Thymus (tissue), 11 donors: ENCODE results near the gene PDZD2. TPM values are rescaled to one million over a fixed set of nuclear protein-coding genes. Genes with fewer than 3 reads are reported as not detected.

Experiments
- DNase-seq, 9 donors: peaks; one replicate each; pipeline ENCODE4 v3.0.0-alpha.2; 2013; ENCODE audit warnings: low spot score in 9 of 9, low read depth in 6 of 9, missing footprints in 1 of 9
- H3K27ac ChIP-seq, 2 donors: one replicate each; pipeline ENCODE4 v1.5.1; 2013; ENCODE audit warnings: control low read depth in 1 of 2, low read depth in 1 of 2, low read length in 1 of 2, mild to moderate bottlenecking in 1 of 2, moderate library complexity in 1 of 2
- H3K27me3 ChIP-seq, 2 donors: one replicate each; pipeline ENCODE4 v1.5.1; 2013; ENCODE audit warnings: low read length in 1 of 2; ENCODE audit not compliant: control insufficient read depth in 2 of 2, insufficient read depth in 1 of 2
- H3K36me3 ChIP-seq, 2 donors: one replicate each; pipeline ENCODE4 v1.5.1; 2013; ENCODE audit warnings: low read length in 1 of 2, mild to moderate bottlenecking in 1 of 2, moderate library complexity in 1 of 2; ENCODE audit not compliant: control insufficient read depth in 2 of 2, insufficient read depth in 2 of 2
- H3K4me1 ChIP-seq, 2 donors: one replicate each; pipeline ENCODE4 v1.5.1; 2013; ENCODE audit warnings: low read length in 2 of 2; ENCODE audit not compliant: control insufficient read depth in 2 of 2, insufficient read depth in 2 of 2
- H3K4me3 ChIP-seq, 2 donors: one replicate each; pipeline ENCODE4 v1.5.1; 2013; ENCODE audit warnings: low read length in 2 of 2, control low read depth in 1 of 2, mild to moderate bottlenecking in 1 of 2
- H3K9me3 ChIP-seq, 2 donors: one replicate each; pipeline ENCODE4 v1.5.1; 2013; ENCODE audit warnings: low read length in 1 of 2, mild to moderate bottlenecking in 1 of 2; ENCODE audit not compliant: control insufficient read depth in 2 of 2, insufficient read depth in 1 of 2
- WGBS: extraction: QIAGEN DNeasy Blood & Tissue Kit; methylation state at CpG from one replicate; pipeline ENCODE4 v1.1.7; 2013; 5-methylcytosine and 5-hydroxymethylcytosine counted together
- polyA plus RNA-seq: library from polyadenylated mRNA; stranded (reverse); fragments of 200-250 nt; gene quantifications from one replicate; pipeline ENCODE4 v1.2.3, GENCODE V29; 2013
- total RNA-seq: library from RNA; stranded (reverse); fragments of 120-200 nt; gene quantifications from one replicate; pipeline ENCODE4 v1.2.4, GENCODE V29; 2013
- donor health status: healthy.

The PDZD2 gene
- total and polyA plus RNA-seq, 2 donors = 4.4 to 6.8 TPM

DNA sequence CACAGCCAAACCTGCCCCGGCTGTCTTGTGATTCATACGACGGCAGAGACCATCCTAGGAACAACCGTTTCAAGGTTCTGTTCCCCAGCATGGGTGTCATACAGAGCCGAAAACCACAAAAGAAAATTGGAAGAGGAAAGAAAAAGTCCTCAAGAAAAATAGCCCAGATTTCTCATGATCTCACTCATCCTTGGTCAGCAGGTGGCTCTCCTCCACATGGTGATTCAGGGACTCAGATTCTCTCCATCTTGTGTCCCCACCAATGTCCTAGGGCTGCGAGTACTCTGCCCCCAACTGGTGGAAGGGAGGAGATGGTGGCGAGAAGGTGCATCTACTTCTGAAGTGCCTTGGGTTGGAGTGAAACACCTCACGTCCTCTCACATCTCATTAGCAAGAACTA lies 25.6 kb downstream of the PDZD2 start:
- H3K4me1 ChIP-seq = no peaks in the 10 kb centered on the region
- no peaks in the 10 kb centered on the region for H3K9me3 ChIP-seq
- H3K36me3 ChIP-seq = no peaks in the 10 kb centered on the region
- no peak overlapping the region for H3K27ac ChIP-seq
- no peaks in the 10 kb centered on the region for H3K27me3 ChIP-seq
- no peak overlapping the region for H3K4me3 ChIP-seq
- no peak for DNase-seq
- 96% methylated on average over 8 of the region's 8 CpGs for WGBS

DNA sequence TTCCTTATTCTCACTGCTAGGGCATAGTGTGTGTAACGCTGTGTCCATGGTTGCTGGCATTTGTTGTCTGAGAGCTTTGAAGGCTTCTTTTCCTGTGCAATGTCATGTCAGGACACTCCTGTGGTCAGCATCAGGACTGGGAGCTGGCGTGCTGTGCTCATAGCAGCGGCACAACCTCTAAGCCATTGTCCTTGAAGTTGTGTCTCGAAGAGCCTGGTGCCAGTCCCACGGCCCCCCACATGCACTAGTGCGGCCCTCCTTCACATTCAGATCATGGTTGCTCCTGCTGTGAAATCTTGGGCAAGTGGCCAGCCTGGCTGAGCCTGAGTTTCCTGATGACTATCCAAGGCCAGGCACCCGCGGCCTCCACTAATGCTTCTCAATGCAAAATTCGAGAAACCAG lies 32.4 kb downstream of the PDZD2 start:
- WGBS = 97% methylated on average over 9 of the region's 9 CpGs
- no peaks in the 10 kb centered on the region for H3K4me1 ChIP-seq
- no peak for DNase-seq
- no peaks in the 10 kb centered on the region for H3K27me3 ChIP-seq
- no peaks in the 10 kb centered on the region for H3K9me3 ChIP-seq
- no peak overlapping the region for H3K27ac ChIP-seq
- H3K4me3 ChIP-seq = no peak overlapping the region
- H3K36me3 ChIP-seq = no peaks in the 10 kb centered on the region

DNA sequence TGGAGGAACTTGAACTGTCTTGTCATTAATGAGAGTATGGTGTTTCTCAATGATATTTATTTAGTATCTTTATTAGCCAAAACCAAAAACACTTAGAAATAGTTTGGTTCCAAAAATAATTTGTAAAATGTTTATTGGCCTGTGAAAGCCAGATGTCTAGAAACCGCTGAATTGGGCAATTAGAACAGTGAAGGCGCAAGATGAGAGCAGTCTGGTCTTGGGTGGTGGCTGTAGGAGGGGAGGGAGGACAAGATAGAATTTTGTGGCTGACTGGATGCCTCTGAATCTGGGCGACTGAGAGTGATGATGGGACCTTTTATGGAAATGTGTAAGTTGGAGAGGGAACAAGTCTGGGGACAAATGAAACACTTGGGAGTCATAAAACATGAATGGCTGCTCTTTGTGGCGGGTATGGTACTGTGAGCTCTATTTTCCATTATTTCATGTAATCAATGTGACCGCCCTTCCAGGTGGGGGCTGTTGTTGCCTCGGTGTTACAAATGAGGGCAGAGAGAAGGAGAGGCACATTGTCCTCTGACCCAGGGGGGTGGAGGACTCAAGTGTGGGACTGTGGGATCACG lies 35.5 kb downstream of the PDZD2 start:
- WGBS = 96% methylated on average over 7 of the region's 7 CpGs
- no peak overlapping the region for H3K27ac ChIP-seq
- no peak overlapping the region for H3K4me3 ChIP-seq
- DNase-seq = no peak
- no peaks in the 10 kb centered on the region for H3K9me3 ChIP-seq
- H3K36me3 ChIP-seq = no peaks in the 10 kb centered on the region
- no peaks in the 10 kb centered on the region for H3K4me1 ChIP-seq
- no peaks in the 10 kb centered on the region for H3K27me3 ChIP-seq

DNA sequence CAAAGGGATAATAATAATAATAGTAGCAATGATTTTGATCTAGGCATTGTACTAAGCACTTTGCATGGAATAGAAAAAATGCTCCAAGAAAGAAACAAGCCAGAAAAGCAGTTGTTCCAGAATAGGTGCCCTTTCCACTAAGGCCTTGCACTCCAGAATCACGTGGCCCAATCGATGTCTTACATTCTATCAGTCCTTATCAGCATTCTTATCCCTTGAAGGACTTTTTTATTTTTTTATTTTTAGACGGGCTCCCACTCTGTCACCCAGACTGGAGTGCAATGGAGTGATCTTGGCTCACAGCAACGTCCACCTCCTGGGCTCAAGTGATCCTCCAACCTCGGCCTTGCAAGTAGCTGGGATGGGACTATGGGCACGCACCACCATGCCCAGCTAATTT lies 36.5 kb downstream of the PDZD2 start:
- no peaks in the 10 kb centered on the region for H3K36me3 ChIP-seq

DNA sequence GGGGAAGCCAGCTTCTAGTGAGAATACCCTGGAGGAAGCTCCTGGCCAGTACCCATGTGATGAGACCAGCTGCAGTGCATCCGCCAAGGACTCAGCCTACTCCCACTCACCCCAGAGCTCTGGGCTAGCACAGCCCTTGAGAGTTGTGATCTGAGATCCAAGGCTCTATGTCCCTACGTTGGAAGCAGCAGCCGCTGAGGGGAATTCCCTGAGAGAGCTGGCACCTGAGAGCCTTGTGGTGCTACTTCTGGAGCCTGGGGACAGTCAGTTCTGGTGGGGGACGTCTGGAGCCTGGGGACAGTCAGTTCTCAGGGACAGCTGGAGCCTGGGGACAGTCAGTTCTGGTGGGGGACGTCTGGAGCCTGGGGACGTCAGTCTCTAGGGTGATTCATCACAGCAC lies 39.2 kb downstream of the PDZD2 start:
- DNase-seq = no peak
- Histone ChIP-seq H3K9me3 (no peaks in the 10 kb centered on the region), H3K27me3 (no peaks in the 10 kb centered on the region), H3K36me3 (no peaks in the 10 kb centered on the region), H3K27ac (no peak overlapping the region), H3K4me1 (no peaks in the 10 kb centered on the region), H3K4me3 (no peak overlapping the region)
- WGBS = 85% methylated on average over 6 of the region's 6 CpGs

More for the DNA sequence above, 36.5 kb downstream of the PDZD2 start:
- Histone ChIP-seq H3K4me1 (no peaks in the 10 kb centered on the region), H3K27ac (no peak overlapping the region), H3K4me3 (no peak overlapping the region), H3K27me3 (no peaks in the 10 kb centered on the region), H3K9me3 (no peaks in the 10 kb centered on the region)
- DNase-seq = no peak
- WGBS = 78% methylated on average over 6 of the region's 6 CpGs

DNA sequence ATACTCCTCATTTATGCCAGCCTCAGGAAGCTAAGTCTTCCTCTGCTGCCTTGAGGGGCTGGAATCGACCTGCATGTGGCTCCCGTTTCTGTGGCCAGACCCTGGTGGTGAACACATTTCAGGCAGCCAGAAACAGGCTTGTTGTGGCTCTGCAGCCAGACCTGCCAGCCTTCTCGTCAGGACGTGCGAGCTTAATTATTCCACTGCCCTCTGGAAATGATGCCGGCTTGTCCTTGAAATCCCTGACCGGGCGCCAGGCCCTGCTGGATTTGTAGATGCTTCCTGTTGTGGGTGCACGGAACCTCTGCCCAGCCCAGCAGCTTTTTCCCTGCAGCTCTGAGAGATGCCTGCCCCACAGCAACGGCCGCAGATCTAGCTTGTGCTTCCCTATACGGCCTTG lies 41.6 kb downstream of the PDZD2 start:
- Histone ChIP-seq H3K36me3 (no peaks in the 10 kb centered on the region), H3K4me1 (no peaks in the 10 kb centered on the region), H3K27me3 (no peaks in the 10 kb centered on the region), H3K27ac (no peak overlapping the region), H3K9me3 (no peaks in the 10 kb centered on the region), H3K4me3 (no peak overlapping the region)
- DNase-seq = no peak
- WGBS = 93% methylated on average over 12 of the region's 12 CpGs

DNA sequence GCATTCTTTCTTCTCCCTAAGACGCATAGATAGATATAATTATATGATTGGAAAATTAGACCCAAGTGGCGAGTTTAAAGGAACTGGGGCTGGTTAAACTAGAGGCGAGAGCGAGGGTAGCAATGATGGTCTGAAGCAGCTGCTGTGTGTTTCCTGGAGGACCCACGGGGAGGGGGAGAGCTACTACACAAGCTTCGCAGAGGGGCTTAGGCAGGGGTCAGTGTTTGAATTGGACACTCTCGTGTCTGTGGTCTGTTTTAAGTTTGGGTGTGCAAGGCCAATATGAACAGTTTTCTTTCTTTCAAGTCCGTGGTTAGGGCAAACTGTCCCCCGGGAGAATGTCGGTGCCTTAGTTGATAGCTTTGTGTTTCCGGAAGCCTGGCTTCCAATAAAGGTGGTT lies 43.1 kb downstream of the PDZD2 start:
- no peaks in the 10 kb centered on the region for H3K27me3 ChIP-seq
- H3K27ac ChIP-seq = no peak overlapping the region
- H3K4me1 ChIP-seq = no peaks in the 10 kb centered on the region
- WGBS = 88% methylated on average over 11 of the region's 11 CpGs
- DNase-seq = no peak
- H3K4me3 ChIP-seq = no peak overlapping the region
- no peaks in the 10 kb centered on the region for H3K9me3 ChIP-seq
- H3K36me3 ChIP-seq = no peaks in the 10 kb centered on the region

DNA sequence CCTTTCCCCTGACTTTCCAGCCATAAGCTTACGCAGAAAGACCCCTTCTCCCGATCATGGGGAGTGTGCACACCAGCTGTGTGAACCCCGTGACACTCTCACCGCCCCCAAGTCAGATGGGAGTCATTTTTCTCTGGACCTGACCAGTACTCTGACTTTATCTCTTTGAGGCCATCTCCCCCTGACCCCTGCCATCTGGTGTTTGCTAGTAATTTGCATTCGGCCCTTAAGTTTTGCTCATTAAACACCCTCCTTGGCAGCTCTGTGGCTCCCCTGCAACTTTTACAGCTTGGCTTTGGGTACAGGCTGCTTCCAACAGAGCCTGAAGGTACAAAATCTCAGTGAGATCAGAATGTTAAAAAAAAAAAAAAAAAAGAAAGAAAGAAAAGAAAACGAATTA lies 43.9 kb downstream of the PDZD2 start:
- no peaks in the 10 kb centered on the region for H3K4me1 ChIP-seq
- H3K9me3 ChIP-seq = no peaks in the 10 kb centered on the region
- 91% methylated on average over 6 of the region's 6 CpGs for WGBS
- no peaks in the 10 kb centered on the region for H3K27me3 ChIP-seq
- DNase-seq = no peak
- H3K4me3 ChIP-seq = no peak overlapping the region
- H3K27ac ChIP-seq = no peak overlapping the region
- H3K36me3 ChIP-seq = no peaks in the 10 kb centered on the region

DNA sequence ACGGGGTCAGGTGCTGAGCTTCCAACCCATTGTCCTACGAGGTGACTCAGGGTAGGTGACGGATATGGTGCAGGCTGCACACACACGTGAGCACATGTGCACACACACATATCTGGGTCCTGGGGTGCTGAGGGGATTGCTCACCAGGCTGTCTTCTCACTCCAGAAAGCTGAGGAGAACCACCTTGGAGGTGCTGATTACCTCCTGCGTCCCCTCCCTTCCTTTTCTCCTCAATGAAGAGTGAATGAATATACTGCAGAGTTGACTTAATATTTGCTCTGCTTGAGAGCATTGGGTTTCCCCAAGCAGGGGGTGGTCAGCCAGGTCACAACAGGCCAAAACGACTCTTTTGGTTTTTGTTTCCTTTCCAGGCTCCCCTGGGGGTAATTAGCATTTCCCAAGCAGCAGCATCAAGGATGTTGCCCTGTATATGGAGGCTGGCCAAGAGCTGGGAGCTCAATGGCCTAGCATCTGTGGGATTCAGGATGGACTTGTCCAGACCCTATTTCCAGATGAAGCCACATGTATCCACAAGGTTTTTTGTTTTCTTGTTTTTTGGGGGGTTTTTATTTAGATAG lies 49.7 kb downstream of the PDZD2 start:
- Histone ChIP-seq H3K9me3 (no peaks in the 10 kb centered on the region), H3K4me1 (no peaks in the 10 kb centered on the region), H3K27ac (no peak overlapping the region), H3K4me3 (no peak overlapping the region), H3K27me3 (no peaks in the 10 kb centered on the region), H3K36me3 (no peaks in the 10 kb centered on the region)
- no peak for DNase-seq
- 91% methylated on average over 6 of the region's 6 CpGs for WGBS
